Body of pancreas (tissue), 4 donors: ENCODE measurements around the gene CTNND2.

Experiments
- CTCF ChIP-seq, 7 experiments: fragments of 450-650 bp in 4 of 7; fragments of 200-600 bp in 3 of 7; sonication (generic) in 3 of 7; IDR thresholded peaks; one replicate each; pipeline ENCODE4 v1.5.1; 2016 to 2019; ENCODE audit warnings: antibody characterized with exemption in 7 of 7
- POLR2A ChIP-seq, 3 donors: fragments of 450-650 bp; IDR thresholded peaks; one replicate each; pipeline ENCODE4 v1.6.1; 2016; ENCODE audit warnings: antibody characterized with exemption in 3 of 3, mild to moderate bottlenecking in 2 of 3

DNA sequence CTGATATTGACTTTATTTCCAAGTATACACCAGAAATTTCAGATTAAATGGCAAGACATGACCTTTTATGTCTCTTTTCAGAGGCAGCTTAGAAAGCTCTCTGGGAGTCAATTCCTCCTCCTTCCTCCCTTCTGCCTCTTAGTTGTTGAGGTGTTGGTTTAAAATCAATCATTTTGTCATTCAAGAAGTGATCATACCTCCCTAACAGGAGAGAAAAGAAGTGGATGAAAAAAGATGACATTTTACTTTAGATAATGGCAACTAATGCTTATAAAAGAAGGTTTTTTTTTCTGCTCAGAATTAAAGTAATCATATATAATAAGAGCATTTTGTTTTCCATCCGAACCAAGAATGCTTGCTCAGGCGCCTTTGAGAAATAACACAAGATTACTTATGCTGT is 448.7 kb downstream of the CTNND2 start:
- TF ChIP-seq CTCF (IDR thresholded peaks at IDR 0.05), result no peak
- no peak for TF ChIP-seq POLR2A (IDR thresholded peaks at IDR 0.05)
